Stimulated activated CD8-positive, alpha-beta memory T cell treated with anti-CD3 and anti-CD28 coated beads, Interleukin-15, amount 100 ng/mL, for 1 hour (primary cell): ENCODE data around the gene ARG1.
"Not testable (repeated sequence)": the region's sequence is repeated elsewhere in the genome, so short reads cannot be mapped to it uniquely, and the experiment has no call there.

Experiments used
- DNase-seq: peaks from one replicate; pipeline ENCODE4 v3.0.0-alpha.2; 2020; ENCODE audit warnings: low read depth

Gene ARG1

GRCh38 chr6:131572686-131573415 lies at the start of gene ARG1:
Gene ARG1 (plus strand): TSS chr6:131573226. CDS start chr6:131573283, 57 bp downstream.
- no peak for DNase-seq

DNA sequence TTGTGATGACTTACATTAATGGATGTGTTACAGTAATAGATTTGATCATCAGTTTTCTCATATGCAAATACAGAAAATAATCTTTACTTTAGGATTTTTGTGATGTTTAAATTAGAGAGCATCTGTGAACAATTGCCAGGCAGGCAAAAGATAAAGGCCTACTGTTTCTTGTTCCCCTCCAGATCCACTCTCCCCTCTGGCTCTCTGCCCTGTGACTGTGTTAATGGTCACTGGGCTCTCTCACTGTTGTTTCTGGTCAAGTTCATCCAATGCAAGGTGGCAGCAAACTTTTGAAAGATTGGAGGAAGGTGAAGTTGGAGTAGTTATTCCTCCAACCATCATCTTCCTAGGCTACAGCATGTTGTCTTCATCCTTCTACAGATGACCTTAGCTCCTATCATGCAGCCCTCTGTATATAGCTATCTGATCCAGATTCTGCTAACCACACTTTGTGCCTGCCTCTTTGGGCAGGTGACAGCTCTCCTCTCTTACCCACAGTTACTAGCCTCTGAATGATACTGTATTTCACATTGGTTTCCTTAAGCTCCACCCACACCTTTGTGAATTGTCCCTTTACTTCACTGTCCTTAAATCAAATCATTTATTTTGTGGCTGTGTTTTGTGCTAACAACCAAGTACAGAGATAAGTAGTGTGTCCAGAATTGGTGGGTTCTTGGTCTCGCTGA lies 48.9 kb upstream of the ARG1 start:
- DNase-seq: no peak

- no peak for DNase-seq
Observed at GRCh38 chr6:131524695-131525336, 48.2 kb upstream of the ARG1 start.

DNA sequence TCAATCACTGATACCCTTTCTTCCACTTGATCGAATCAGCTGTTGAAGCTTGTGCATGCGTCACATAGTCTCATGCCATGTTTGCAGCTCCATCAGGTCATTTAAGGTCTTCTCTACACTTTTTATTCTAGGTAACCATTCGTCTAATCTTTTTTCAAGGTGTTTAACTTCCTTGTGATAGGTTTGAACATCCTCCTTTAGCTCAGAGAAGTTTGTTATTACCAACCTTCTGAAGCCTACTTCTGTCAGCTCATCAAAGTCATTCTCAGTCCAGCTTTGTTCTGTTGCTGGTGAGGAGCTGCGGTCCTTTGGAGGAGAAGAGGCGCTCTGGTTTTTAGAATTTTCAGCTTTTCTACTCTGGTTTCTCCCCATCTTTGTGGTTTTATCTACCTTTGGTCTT lies 42.1 kb upstream of the ARG1 start:
- not testable (repeated sequence) for DNase-seq

DNA sequence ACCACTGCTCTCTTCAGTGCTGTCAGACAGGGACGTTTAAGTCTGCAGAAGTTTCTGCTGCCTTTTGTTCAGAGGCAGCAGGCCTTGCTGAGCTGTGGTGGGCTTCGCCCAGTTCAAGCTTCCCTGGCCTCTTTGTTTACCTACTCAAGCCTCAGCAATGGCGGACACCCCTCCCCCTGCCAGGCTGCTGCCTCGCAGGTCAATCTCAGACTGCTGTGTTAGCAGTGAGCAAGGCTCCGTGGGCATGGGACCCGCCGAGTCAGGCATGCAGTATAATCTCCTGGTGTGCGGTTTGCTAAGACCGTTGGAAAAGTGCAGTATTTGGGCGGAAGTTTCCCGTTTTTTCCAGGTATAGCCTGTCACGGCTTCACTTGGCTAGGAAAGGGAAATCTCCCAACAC lies 41.3 kb upstream of the ARG1 start:
- DNase-seq: not testable (repeated sequence)

GRCh38 chr6:131532580-131533039 lies 40.4 kb upstream of the ARG1 start:
- no peak for DNase-seq

DNA sequence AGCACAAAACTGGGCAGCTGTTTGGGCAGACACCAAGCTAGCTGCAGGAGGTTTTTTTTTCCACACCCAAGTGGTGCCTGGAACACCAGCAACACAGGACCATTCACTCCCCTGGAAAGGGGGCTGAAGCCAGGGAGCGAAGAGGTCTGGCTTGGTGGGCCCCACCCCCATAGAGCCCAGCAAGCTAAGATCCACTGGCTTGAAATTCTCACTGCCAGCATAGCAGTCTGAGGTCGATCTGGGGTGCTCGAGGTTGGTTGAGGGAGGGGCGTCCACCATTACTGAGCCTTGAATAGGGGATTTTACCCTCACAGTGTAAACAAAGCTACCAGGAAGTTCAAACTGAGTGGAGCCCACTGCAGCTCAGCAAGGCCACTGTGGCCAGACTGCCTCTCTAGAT lies 34.4 kb upstream of the ARG1 start:
- DNase-seq: not testable (repeated sequence)

- DNase-seq: no peak
Observed at GRCh38 chr6:131545317-131545716, 27.7 kb upstream of the ARG1 start.

- DNase-seq: no peak
Observed at GRCh38 chr6:131547488-131547887, 25.5 kb upstream of the ARG1 start.

GRCh38 chr6:131548441-131548840 lies 24.6 kb upstream of the ARG1 start:
- no peak for DNase-seq

- no peak for DNase-seq
Observed at GRCh38 chr6:131549811-131550210, 23.2 kb upstream of the ARG1 start.

- no peak for DNase-seq
Observed at GRCh38 chr6:131551902-131552301, 21.1 kb upstream of the ARG1 start.

GRCh38 chr6:131552572-131552971 lies 20.5 kb upstream of the ARG1 start:
- DNase-seq: no peak

GRCh38 chr6:131555992-131556391 lies 17.0 kb upstream of the ARG1 start:
- DNase-seq: no peak

DNA sequence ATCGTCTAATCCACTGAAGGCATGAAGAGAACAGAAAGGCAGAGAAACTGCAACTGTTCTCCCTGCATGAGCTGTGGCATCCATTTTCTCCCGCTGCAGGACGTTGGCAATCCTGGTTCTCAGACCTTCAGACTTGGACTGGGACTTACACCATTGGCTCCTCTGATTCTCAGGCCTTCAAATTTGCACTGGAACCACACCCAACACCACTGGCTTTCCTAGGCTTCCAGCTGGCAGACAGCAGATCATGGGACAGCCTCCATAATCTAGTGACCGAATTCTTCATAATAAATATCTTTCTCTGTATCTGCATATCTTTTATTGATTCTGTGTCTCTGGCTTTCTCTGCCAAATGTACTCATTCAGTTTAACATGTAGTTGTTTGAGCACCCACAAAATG lies 14.1 kb upstream of the ARG1 start:
- DNase-seq: no peak

- no peak for DNase-seq
Observed at GRCh38 chr6:131561925-131562707, 10.9 kb upstream of the ARG1 start.

GRCh38 chr6:131565056-131565455 lies 8.0 kb upstream of the ARG1 start:
- DNase-seq: no peak

- no peak for DNase-seq
Observed at GRCh38 chr6:131568726-131569125, 4.3 kb upstream of the ARG1 start.

DNA sequence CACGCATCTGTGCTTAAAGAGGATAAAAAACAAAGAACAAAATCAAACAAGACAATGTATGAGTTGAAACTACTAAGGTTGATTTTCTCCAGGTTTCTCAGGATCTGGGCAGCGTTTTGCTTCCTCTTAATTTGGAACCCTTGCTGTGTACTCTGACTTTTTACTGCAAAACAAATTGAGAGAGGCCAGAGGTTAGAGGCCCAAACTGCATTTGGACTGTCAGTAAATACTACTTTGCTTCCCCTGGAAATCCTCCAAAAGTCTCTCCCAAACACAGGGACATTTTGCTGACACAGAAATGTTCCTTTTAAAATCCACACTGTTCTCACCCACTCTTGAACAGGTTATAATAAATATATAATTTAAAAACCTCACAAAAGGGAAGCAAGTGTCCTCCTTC lies 1.1 kb downstream of the ARG1 start:
- DNase-seq: no peak

GRCh38 chr6:131574686-131575085 lies 1.7 kb downstream of the ARG1 start:
- DNase-seq: no peak

DNA sequence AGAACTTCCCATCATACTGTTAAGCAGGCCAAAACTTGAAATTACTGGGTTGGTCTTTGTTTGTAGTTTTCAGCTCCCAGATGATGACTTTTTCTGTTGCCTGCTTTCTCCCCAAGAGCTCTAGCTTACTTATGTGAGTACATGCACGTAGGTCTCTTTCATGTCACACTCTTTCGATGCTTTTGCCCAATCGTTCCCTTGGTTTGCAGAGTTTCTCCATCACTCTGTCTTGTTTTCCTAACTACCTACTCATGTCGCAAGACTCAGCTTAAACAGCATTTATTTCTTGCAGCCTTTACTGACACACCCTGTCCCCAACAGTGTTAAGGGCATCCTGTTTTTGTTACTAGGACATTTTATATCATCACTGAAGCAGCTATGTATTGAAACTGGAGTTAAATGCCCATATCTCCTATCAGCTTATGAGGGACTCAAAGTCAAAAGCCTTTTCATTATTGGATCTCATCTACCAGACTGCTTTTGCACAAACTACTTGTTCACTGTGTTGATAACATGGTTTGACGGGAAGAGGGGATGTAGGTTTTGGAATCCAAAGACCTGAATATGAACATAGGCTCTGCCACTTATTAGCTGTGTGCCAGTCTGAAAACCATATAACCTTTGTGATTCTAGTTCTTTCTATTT lies 2.9 kb downstream of the ARG1 start:
- DNase-seq: no peak

- DNase-seq: no peak
Observed at GRCh38 chr6:131581523-131581922, 8.5 kb downstream of the ARG1 start.
